Peyer's patch (tissue), 4 donors: ENCODE results near the gene CHAD.

Experiments
- POLR2A ChIP-seq, 2 donors: fragments of 450-650 bp; IDR thresholded peaks; one replicate each; pipeline ENCODE4 v1.5.1; 2017; ENCODE audit warnings: antibody characterized with exemption in 2 of 2, mild to moderate bottlenecking in 2 of 2, moderate library complexity in 2 of 2
- TF ChIP-seq, protein P1 (sequence below), 6 experiments: fragments of 450-650 bp in 4 of 6; fragments of 200-600 bp in 2 of 6; sonication (generic) in 1 of 6; IDR thresholded peaks; one replicate each; pipeline ENCODE4 v1.5.1; 2017 to 2019; ENCODE audit warnings: antibody characterized with exemption in 6 of 6, mild to moderate bottlenecking in 3 of 6, moderate library complexity in 1 of 6

DNA sequence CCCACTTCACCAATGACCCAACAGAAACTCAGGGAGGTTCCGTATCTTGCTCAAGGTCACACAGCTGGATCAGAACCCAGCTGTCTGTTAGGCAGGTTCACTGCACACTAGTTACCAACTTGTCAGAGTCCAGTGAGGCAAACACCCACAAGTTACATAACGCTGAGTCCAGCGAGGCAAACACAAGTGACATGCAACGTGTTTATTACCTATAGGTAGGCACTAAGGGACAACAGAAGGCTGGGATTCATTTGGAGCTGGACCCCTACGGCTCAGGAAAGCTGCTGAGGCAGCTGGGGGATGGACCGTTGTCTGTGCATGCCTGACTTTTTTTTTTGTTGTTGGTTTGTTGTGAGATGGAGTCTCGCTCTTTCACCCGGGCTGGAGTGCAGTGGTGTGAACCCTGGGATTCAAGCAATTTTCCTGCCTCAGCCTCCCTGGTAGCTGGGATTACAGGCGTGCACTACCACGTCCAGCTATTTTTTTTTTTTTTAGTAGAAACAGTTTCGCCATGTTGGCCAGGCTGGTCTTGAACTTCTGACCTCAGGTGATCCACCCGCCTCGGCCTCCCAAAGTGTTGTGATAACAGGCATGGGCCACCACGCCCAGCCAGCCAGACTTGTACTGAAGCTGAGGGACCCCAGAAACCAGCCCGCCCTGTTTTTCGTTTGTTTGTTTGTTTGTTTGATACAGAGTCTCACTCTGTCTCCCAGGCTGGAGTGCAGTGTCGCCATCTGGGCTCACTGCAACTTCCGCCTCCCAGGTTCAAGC, 8.1 kb upstream of the CHAD start:
- TF ChIP-seq, protein P1, sequence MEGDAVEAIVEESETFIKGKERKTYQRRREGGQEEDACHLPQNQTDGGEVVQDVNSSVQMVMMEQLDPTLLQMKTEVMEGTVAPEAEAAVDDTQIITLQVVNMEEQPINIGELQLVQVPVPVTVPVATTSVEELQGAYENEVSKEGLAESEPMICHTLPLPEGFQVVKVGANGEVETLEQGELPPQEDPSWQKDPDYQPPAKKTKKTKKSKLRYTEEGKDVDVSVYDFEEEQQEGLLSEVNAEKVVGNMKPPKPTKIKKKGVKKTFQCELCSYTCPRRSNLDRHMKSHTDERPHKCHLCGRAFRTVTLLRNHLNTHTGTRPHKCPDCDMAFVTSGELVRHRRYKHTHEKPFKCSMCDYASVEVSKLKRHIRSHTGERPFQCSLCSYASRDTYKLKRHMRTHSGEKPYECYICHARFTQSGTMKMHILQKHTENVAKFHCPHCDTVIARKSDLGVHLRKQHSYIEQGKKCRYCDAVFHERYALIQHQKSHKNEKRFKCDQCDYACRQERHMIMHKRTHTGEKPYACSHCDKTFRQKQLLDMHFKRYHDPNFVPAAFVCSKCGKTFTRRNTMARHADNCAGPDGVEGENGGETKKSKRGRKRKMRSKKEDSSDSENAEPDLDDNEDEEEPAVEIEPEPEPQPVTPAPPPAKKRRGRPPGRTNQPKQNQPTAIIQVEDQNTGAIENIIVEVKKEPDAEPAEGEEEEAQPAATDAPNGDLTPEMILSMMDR (IDR thresholded peaks at IDR 0.05), result no peak
- peak; percentile 67 to 71 for TF ChIP-seq POLR2A (IDR thresholded peaks at IDR 0.05)
